T-helper 2 cell treated with Interferon-gamma antibody and Interleukin-4, amounts not matched to agents 5 μg/mL and 100 μg/mL, for 36 hours (primary cell): ENCODE measurements around the gene RAB29.

ENCODE experiments used
- DNase-seq: peaks from one replicate; pipeline ENCODE4 v3.0.0; 2021; ENCODE audit warnings: low spot score
- H3K27ac Mint-ChIP-seq: one replicate; pipeline ENCODE4 v1.8.0; 2021; ENCODE audit warnings: mild to moderate bottlenecking, mixed read lengths
- H3K27me3 Mint-ChIP-seq: one replicate; pipeline ENCODE4 v1.8.0; 2021; ENCODE audit warnings: low read depth, mixed read lengths
- H3K36me3 Mint-ChIP-seq: one replicate; pipeline ENCODE4 v1.8.0; 2021; ENCODE audit warnings: low read depth, mixed read lengths
- H3K4me1 Mint-ChIP-seq: one replicate; pipeline ENCODE4 v1.8.0; 2021; ENCODE audit warnings: low read depth, mixed read lengths
- H3K4me3 Mint-ChIP-seq: one replicate; pipeline ENCODE4 v1.8.0; 2022; ENCODE audit warnings: mild to moderate bottlenecking, moderate library complexity, mixed read lengths
- H3K9me3 Mint-ChIP-seq: one replicate; pipeline ENCODE4 v1.8.0; 2021; ENCODE audit warnings: mixed read lengths

Gene RAB29

GRCh38 chr1:205766038-205766437 is 9.2 kb downstream of the RAB29 start:
- peaks cover 34% of the 10 kb centered on the region for H3K36me3 Mint-ChIP-seq
- DNase-seq, result no peak
- H3K4me1 Mint-ChIP-seq, result no peaks in the 10 kb centered on the region
- H3K27me3 Mint-ChIP-seq, result no peaks in the 10 kb centered on the region
- no peaks in the 10 kb centered on the region for H3K9me3 Mint-ChIP-seq
- H3K27ac Mint-ChIP-seq, result no peak overlapping the region
- no peak overlapping the region for H3K4me3 Mint-ChIP-seq

GRCh38 chr1:205764578-205764977 is 10.7 kb downstream of the RAB29 start:
- Mint-ChIP-seq H3K36me3 (peaks cover 22% of the 10 kb centered on the region), H3K9me3 (no peaks in the 10 kb centered on the region), H3K4me3 (no peak overlapping the region), H3K4me1 (no peaks in the 10 kb centered on the region), H3K27me3 (no peaks in the 10 kb centered on the region), H3K27ac (no peak overlapping the region)
- DNase-seq, result no peak

DNA sequence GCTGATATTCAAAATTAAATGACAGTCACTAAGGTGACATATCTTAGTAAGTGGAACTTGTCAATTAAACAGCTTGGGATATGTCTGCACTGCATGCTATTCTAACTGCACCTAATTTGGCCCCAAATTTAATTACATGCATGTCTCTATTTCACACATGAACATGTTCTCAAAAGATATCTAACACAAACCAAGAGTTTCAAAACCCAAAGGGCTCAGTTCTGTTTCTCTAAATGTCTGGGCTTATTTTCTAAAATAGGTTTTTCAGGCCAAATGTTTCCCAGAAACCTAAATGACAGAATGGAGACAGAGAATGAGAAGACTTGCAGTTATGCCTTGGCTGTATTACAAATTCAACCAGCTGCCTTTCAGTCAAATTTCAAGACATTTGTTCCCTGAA is 11.3 kb downstream of the RAB29 start:
- no peak overlapping the region for H3K4me3 Mint-ChIP-seq
- H3K27ac Mint-ChIP-seq, result no peak overlapping the region
- H3K9me3 Mint-ChIP-seq, result no peaks in the 10 kb centered on the region
- no peak for DNase-seq
- H3K27me3 Mint-ChIP-seq, result no peaks in the 10 kb centered on the region
- no peaks in the 10 kb centered on the region for H3K4me1 Mint-ChIP-seq
- peaks cover 17% of the 10 kb centered on the region for H3K36me3 Mint-ChIP-seq

- DNase-seq, result no peak
- no peak overlapping the region for H3K27ac Mint-ChIP-seq
- H3K36me3 Mint-ChIP-seq, result peaks cover 1% of the 10 kb centered on the region
- H3K27me3 Mint-ChIP-seq, result peaks cover 4% of the 10 kb centered on the region
- H3K4me1 Mint-ChIP-seq, result no peaks in the 10 kb centered on the region
- no peak overlapping the region for H3K4me3 Mint-ChIP-seq
- no peaks in the 10 kb centered on the region for H3K9me3 Mint-ChIP-seq
Measured at GRCh38 chr1:205760606-205761005, 14.7 kb downstream of the RAB29 start.

GRCh38 chr1:205756552-205756951 is 18.7 kb downstream of the RAB29 start:
- Mint-ChIP-seq H3K4me3 (no peak overlapping the region), H3K4me1 (no peaks in the 10 kb centered on the region), H3K27me3 (peaks cover 7% of the 10 kb centered on the region), H3K36me3 (peaks cover 1% of the 10 kb centered on the region), H3K9me3 (no peaks in the 10 kb centered on the region), H3K27ac (no peak overlapping the region)
- no peak for DNase-seq

DNA sequence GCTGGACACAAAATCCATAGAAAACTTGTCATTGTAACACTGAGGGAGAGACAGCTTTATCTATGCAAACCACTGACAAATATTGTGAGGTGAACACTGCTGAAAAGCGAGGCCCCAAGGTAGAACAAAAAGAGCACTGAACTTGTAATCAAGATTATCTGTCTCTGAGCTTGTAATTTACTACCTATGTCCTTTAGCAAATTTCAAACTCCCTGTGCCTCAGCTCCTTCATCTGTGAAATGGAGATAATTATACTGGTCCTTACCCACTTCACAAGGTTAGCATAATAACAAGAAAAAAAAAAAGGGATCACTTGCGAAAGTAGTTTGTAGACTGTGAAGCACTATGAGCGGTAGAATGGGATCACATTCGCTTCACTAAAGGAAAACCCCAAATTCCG is 20.4 kb downstream of the RAB29 start:
- no peaks in the 10 kb centered on the region for H3K9me3 Mint-ChIP-seq
- H3K27me3 Mint-ChIP-seq, result peaks cover 7% of the 10 kb centered on the region

DNA sequence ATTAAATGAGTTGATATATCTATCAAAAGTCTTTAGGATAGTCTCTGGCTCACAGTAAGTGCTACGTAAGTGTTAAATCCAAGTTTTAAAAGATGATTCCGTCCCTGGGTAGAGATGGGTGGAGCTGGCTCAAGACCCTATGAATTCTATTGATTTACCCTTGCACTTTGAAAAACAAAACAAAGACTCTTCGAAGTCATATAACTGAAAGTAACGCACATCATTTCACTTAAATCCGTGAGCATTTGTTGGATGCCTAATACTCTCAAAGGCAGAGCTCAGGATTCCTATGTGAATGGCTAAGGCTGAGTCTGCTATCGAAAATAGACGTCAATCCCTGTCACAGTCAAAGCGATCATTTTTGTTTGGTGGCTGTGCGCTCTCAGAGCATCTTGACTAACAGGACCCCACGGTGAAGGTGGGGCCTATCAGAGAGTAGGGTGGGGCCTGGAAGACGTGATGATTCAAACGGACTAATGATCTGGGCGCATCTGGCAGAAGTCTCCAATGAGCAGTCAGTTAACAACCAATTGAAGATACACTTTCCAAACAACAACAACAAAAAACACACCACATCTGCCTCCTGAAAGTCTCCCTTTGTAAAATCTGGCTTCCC is 24.1 kb downstream of the RAB29 start:
- Mint-ChIP-seq H3K4me1 (peaks cover 28% of the 10 kb centered on the region), H3K4me3 (peak overlapping the region; percentile 93), H3K9me3 (no peaks in the 10 kb centered on the region), H3K27me3 (peaks cover 5% of the 10 kb centered on the region), H3K27ac (peak overlapping the region; percentile 99), H3K36me3 (peaks cover 23% of the 10 kb centered on the region)
- no peak for DNase-seq

More for the DNA sequence above, 20.4 kb downstream of the RAB29 start:
- Mint-ChIP-seq H3K36me3 (peaks cover 4% of the 10 kb centered on the region), H3K27ac (no peak overlapping the region), H3K4me1 (peaks cover 11% of the 10 kb centered on the region), H3K4me3 (no peak overlapping the region)
- DNase-seq, result no peak

DNA sequence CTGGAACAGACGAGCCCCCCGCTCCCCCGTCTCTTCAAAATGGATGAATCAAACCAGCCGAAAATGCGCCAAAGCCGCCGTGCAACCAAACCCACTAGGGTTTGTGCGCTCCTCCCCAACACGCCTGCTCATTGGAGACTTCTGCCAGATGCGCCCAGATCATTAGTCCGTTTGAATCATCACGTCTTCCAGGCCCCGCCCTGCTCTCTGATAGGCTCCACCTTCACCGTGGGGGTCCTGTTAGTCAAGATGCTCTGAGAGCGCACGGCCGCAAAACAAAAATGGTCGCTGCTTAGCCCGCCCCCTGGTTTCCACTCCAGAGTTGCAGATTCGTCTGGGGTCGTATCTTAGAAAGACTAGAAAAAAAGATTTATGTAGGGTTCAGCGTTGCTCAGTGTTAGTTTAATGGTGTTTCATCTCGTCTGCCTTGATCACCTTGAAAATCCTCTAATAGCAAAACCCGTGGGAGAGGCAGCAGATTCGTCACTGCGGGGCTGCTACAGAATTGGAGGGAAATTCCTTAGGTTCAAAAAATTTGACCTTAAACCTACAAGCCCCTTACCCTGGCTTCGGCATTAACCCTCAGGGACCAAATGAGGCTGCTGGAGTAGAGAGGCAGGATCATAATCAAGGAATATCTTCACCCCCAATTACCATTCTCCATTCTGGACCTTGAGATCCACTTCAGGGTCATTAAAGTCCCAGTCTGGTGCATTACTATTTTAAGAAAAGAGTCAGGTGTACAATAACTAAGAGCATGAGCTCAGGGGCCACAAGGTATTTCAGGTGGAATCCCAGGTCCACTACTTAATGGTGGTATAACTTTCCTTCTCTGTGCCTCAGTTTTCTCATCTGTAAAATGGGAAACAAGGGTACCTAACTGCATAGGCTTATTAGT is 24.9 kb downstream of the RAB29 start, which contains the start of gene NUCKS1:
Gene NUCKS1 (minus strand): TSS at position 45 of the 898 bp plus-strand sequence. CDS start 209 bp downstream, outside the sequence.
- peak; percentile 96 for DNase-seq
- Mint-ChIP-seq H3K4me3 (peak within 1 kb of the TSS; percentile 98), H3K27ac (peak within 1 kb of the TSS; percentile 99), H3K36me3 (peaks cover 24% of the 10 kb centered on the region), H3K9me3 (no peaks in the 10 kb centered on the region), H3K27me3 (peaks cover 3% of the 10 kb centered on the region), H3K4me1 (peaks cover 32% of the 10 kb centered on the region)

- peak; percentile 97 for DNase-seq
- H3K4me1 Mint-ChIP-seq, result peaks cover 39% of the 10 kb centered on the region
- H3K4me3 Mint-ChIP-seq, result peak overlapping the region; percentile 98
- no peaks in the 10 kb centered on the region for H3K9me3 Mint-ChIP-seq
- H3K36me3 Mint-ChIP-seq, result peaks cover 24% of the 10 kb centered on the region
- peaks cover under 1% of the 10 kb centered on the region for H3K27me3 Mint-ChIP-seq
- H3K27ac Mint-ChIP-seq, result peak overlapping the region; percentile 99
Measured at GRCh38 chr1:205749234-205750137, 25.8 kb downstream of the RAB29 start.

DNA sequence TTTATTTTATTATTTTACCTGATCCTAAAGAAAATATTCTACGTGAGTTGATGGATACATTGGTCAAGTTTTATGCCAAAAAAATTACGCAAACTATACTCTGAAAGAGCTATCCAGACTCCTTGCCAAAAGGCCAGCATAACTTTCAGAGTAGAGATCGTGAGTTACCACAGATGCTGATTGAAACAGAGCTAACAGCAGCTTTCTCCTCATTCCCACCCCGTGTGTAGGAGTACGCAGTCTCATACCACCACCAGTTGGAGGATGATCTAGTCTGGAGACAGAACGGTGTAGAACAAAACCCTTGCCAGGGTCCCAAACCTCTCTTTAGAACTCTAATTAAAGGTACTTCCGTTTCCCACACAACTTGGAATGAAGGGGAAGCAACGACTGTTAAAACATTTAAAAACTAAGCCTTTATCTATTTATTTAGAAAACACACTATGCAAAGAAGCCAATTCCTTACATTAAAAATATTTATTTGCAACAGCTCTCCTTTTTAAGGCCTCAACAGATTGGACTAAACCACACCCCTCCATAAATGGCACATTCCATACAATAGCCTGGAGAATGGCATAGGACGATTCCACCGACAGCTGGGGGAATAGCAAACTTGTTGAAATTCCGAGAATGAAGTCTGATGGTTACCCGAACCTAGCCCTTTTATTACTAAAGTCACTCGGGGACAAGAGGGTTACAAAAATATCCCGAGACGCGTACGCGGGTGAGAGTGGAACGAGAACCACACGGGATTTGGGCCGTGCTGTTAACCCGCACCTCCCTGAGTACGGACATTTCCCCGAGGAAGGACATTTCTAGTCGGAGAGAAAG is 26.7 kb downstream of the RAB29 start:
- Mint-ChIP-seq H3K27me3 (no peaks in the 10 kb centered on the region), H3K4me3 (peak overlapping the region; percentile 98), H3K27ac (peak overlapping the region; percentile 90), H3K36me3 (peaks cover 24% of the 10 kb centered on the region), H3K4me1 (peaks cover 42% of the 10 kb centered on the region), H3K9me3 (no peaks in the 10 kb centered on the region)
- peak; percentile 58 for DNase-seq

DNA sequence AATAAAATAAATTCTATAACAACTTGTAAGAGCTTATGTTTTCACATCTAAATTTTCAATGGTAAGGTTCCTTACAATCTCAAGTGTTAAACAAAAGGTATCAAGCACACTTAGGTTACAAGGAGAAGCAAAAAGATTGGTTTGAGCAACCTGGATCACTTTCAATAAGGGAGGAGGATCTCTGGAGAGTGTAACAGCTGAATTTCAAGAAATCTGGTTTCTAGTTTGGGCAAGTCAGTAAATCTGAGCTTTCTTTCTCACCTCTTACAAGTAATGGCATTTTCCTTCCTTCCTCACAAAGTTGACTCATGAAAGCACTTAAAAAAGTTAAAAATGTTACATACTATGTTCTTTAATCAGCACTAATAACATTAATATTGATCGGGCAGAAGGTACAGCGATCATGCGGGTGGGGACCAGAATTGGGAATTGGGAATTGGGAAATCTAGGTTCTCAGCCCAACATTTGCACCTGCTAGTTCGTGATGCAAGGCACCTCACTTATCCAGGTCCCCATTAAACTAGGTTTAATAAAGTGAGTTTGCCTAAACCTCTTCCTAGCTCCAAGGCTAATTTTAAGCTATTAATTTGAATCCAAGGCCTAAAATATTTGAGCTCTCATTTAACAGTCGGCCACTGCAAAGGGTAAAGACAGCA is 28.4 kb downstream of the RAB29 start:
- H3K4me3 Mint-ChIP-seq, result peak overlapping the region; percentile 16
- no peak for DNase-seq
- H3K27ac Mint-ChIP-seq, result no peak overlapping the region
- no peaks in the 10 kb centered on the region for H3K9me3 Mint-ChIP-seq
- H3K27me3 Mint-ChIP-seq, result no peaks in the 10 kb centered on the region
- H3K4me1 Mint-ChIP-seq, result peaks cover 44% of the 10 kb centered on the region
- H3K36me3 Mint-ChIP-seq, result peaks cover 27% of the 10 kb centered on the region

- peaks cover 37% of the 10 kb centered on the region for H3K4me1 Mint-ChIP-seq
- no peak overlapping the region for H3K27ac Mint-ChIP-seq
- H3K9me3 Mint-ChIP-seq, result no peaks in the 10 kb centered on the region
- H3K36me3 Mint-ChIP-seq, result peaks cover 27% of the 10 kb centered on the region
- no peak for DNase-seq
- H3K4me3 Mint-ChIP-seq, result no peak overlapping the region
- no peaks in the 10 kb centered on the region for H3K27me3 Mint-ChIP-seq
Measured at GRCh38 chr1:205744403-205744802, 30.9 kb downstream of the RAB29 start.
